ACHN (cell line): ENCODE results near the gene SAFB.

ENCODE experiments used
- DNase-seq: peaks from one replicate; pipeline ENCODE4 v3.0.0-alpha.2; 2015
- in situ Hi-C: cut with HindIII; loops from 2 replicates; pipeline ENCODE4 v1.10.0; 2017; ENCODE audit warnings: low sequenced_read_pairs, low pct_ligation_motif_present, low pct_unique_long_range_greater_than_20kb

SAFB gene

DNA sequence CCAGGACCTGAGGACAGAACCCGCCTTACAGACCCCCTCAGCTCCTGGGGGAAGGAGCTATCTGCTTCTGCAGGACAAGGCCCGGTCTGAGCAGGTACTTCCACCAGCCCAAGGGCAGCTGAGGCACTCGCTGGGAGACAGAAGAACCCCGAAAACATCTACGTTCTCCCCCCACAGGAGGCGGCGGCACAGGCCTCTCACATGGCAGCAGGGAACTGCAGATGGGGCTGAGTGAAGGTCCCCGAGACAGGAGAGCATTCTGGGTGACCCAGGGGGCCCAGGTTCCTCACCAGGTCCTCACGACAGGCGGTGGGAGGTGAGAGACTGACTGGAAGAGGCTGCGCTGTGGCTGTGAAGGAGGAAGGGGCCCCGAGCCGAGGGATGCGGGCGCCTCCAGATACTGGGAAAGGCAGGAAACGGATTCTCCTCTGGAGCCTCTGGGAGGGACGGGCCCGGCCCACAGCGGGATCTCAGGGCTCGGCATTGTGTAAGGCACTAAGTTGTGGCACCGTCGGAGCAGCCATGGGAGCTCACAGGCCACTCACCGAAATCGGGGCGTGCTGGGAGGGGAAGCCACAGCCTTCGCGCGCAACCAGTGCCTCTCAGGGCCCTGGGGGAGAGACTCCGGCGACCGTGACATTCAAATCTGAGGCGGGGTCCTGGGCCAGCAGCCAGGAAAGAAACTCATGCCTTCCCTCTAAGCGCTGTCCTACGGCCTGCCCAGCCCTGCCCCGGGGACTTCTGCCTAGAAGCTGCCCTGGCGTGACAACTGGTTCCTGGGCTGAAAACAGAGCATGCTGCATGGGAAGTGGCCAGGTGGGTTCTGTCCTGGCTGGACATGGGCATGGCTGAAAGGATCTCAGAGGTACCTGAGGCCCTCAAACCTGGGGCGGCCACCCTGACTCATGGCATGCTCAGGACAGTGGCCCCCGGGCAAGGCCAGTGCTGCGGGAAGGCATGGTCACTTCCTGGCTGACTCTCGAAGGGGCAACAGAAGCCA is 81.2 kb downstream of the SAFB start:
- in situ Hi-C loops = no loop called here
- no peak for DNase-seq

DNA sequence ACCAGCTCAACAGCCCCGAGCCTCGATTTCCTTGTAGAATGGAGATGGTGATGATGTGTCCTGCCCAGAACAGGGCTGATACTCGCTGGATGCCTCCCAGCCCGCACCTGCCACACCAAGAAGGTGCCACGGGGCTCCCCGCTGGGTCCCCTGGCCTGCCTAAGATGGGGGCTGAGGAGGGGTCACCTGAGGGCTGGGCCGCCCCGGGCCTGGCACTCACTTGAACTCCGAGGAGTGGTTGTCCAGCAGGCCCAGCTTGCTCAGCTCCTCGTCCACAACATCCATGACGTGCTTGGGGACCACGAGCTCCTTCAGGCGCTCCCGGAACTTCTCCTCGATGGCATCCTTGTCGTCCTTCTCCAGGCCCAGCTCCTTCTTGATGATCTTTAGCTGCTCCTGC is 82.7 kb downstream of the SAFB start:
- DNase-seq = no peak
- in situ Hi-C loops = no loop called here

DNA sequence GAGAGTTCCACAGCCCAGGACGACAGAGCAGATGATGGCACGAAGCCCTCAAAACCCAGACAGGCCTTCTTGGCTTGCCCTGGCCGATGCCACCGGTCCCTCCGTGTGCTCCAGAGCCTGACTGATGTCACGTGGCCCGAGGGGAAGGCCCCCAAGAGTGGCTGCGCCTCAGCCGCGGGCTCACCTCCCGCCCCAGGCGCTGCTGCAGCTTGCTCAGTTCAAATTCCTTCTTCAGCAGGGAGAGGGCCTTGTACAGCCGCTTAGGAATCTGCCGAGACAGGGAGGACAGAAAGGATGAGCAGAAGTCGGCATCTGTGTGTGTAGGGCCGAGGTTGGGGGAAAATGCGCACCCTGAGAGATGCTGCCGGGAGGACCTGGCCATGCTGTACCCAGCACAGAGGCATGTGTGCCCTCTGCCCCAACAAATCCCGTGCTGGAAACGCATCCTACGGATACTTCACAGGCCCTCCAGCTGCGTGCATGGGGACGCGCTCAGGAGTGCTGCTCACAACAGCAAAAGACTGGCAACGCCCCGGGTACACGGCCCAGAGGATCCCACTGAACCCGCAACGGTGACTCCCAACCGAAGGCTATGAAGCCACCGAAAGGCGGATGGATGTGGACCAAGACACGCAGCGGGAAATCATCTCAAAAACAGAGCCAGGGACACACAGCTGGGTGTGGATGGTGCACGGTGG is 84.1 kb downstream of the SAFB start:
- in situ Hi-C loops = no loop called here
- no peak for DNase-seq

DNA sequence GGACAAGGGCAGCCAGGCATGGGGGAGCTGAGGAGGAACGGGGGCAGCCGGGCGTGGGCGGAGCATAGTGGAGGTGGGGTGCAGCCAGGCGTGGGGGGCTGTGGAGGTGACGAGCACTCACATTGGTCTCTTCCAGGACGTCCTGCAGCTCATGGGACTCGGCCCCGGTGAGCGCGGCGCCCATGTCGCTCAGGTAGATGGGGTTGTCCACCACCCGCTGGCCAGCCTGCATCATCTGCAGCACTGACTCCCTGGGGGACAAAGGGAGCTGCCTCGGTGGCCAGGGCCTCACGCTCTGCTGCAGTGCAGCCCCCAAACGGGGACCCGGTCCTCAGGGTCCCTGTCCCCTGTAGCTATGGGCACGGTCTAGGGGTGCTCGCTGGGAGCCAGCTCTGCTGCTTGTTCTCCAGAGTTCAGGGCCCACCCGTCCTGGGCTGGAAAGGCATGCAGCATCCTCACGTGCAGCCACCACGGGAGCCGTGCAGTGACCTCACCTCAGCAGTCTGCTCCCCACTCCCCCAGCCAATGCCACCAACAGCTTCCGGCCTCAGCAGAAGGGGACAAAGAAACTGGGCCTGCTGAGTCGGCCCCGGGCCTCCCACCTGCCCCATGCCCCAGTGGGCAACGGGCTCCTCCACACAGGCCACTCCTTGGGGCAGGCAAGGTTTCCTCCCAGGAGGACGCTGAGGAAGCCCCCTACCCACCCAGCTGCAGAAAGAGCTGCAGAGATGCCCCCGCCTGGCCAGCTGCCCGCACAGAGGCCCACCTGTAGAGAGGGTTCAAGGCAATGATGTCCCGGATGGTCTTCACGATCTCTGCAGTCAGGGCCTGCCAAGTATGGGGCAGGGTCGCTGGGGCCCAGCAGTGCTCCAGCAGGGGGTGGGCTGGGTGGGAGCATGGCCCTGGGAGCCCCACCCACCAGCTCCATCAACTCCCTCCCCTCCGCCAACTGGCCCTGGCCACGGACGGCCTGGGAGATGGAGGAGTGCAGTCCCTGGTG is 85.0 kb downstream of the SAFB start:
- no peak for DNase-seq
- in situ Hi-C loops = no loop called here

DNA sequence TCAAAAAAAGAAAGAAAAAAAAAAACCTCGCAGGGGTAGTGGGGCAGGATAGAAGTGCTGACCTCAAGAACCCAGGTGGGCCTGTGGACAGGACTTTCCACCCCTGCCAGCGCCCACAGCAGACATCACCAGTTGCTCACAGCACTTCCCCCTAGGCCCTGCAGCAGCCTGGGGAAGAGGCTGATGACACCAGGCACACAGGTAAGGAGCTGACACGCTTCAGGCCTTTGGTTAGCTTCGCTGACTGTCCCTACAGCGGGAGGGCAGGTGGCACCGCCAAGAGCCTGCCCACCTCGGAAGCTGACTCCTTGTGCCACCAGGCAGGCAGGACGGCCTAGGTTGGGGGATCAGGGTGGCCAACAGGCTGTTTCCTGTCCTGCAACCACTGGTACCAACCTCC is 88.1 kb downstream of the SAFB start:
- DNase-seq = no peak
- in situ Hi-C loops = no loop called here

DNA sequence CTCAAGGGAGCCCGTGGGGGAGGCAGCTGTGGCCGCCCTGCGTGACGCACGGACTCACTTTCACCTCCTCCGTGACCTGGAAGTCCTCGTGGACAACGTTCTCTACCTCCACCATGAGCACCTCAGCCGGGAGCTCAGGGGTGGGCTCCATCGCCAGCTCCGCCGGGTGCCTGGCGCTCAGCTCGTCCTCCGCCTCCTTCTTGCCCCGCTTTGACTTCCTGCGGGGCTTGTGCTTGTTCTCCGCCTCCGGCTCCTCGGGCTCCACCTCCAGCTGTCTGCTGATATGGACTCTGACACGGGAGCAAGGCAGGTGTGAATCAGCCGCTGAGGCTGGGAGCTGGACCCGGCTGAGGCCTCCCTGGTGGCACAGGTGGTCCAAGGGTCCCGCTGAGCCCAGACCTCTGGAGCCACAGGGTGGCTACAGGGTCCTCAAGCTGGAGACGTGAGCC is 88.9 kb downstream of the SAFB start:
- no peak for DNase-seq
- in situ Hi-C loops = no loop called here

DNA sequence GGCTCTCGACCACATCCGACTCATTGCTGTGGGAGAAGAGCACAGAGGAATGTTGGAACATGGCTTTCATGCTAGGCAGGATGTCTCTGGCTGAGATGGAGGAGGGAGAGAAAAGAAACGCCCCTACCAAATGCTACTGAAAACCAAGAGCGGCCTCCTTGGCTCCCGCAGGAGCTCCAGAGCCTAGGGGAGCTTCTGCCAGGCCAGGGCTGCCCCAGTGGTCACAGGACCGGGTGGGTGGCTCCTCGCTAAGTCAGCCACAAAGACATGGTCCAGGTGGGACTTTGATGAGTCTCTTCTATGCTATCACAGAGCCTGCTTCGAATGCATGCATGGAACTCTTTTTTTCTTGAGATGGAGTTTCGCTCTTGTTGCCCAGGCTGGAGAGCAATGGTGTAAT is 90.3 kb downstream of the SAFB start:
- in situ Hi-C loops = no loop called here
- no peak for DNase-seq

DNA sequence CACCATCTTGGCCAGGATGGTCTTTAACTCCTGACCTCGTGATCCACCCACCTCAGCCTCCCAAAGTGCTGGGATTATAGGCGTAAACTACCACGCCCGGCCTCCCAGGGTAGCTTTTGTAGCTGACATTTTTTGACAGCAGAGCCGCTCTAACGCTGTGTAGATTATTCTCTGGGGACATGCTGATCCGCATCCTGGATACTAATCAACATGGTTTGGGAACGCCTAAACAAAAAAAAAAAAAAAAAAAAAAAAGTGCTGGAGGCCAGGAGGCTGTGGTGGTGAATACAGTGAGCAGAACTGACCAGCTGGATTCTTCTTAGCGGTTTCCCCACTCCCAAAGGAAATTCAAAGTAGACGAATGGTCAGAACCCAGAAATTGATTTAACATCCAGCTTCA is 91.9 kb downstream of the SAFB start:
- in situ Hi-C loops = no loop called here
- DNase-seq = no peak

DNA sequence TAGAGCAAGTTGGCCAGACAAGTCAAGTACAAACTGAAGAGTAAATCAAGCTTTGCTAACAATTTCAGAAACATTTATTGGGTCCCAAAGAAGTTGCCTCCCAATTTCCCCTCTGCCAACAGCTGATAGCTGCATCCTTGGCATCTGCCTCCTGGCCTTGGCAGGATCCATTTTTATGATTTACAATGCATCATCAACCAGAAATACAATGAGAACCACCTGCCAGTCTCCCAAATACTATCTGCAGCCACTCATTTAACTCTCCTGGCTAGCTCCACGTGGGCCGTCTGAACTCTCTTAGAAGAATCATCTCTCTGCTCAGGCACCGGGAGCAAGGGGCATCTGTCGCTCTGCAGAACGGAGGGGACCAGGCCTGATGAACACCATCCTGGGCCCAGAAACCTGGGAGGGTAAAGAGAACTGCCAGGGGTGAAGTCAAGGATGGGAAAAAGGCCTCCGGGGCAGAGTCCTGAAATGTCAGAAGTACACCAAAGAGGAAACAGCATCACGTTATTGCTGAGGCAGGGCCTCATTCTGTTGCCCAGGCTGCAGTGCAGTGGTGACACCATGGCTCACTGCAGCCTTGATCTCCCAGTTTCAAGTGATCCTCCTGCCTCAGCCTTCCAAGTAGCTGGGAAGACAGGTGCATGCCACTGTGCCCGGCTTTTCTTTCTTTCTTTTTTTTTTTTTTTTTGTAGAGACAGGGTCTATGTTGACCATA is 94.5 kb downstream of the SAFB start:
- no peak for DNase-seq
- in situ Hi-C loops = no loop called here
